Limb (tissue), 2 donors: ENCODE results near the gene DR1.
"Not testable (repeated sequence)": the region's sequence is repeated elsewhere in the genome, so short reads cannot be mapped to it uniquely, and the experiment has no call there.

Experiments
- DNase-seq, 2 donors: peaks; one replicate each; pipeline ENCODE4 v3.0.0-alpha.2; 2016; ENCODE audit errors: extremely low spot score in 2 of 2

Gene DR1

GRCh38 chr1:93339171-93339697 lies 6.5 kb upstream of the DR1 start:
- DNase-seq: no peak

- no peak for DNase-seq
Observed at GRCh38 chr1:93340090-93340489, 5.6 kb upstream of the DR1 start.

- no peak for DNase-seq
Observed at GRCh38 chr1:93344484-93344883, 1.2 kb upstream of the DR1 start.

- DNase-seq: peak in 1 of 2 donors; percentile 10
Observed at GRCh38 chr1:93344886-93345632, 648 bp upstream of the DR1 start.

GRCh38 chr1:93346421-93346993 lies 800 bp downstream of the DR1 start:
- DNase-seq: no peak

- DNase-seq: no peak
Observed at GRCh38 chr1:93347334-93347899, 1.7 kb downstream of the DR1 start.

GRCh38 chr1:93348104-93348728 lies 2.5 kb downstream of the DR1 start:
- peak in 1 of 2 donors; percentile 19 for DNase-seq

GRCh38 chr1:93349231-93350135 lies 3.8 kb downstream of the DR1 start:
- DNase-seq: peak in 1 of 2 donors; percentile 7

- DNase-seq: no peak
Observed at GRCh38 chr1:93350322-93350721, 4.6 kb downstream of the DR1 start.

- no peak for DNase-seq
Observed at GRCh38 chr1:93350875-93351274, 5.2 kb downstream of the DR1 start.

GRCh38 chr1:93351346-93351745 lies 5.6 kb downstream of the DR1 start:
- DNase-seq: not testable (repeated sequence)

GRCh38 chr1:93352376-93352775 lies 6.7 kb downstream of the DR1 start:
- DNase-seq: no peak

GRCh38 chr1:93353286-93353685 lies 7.6 kb downstream of the DR1 start:
- DNase-seq: no peak

- DNase-seq: no peak
Observed at GRCh38 chr1:93354749-93355148, 9.0 kb downstream of the DR1 start.

GRCh38 chr1:93357242-93357641 lies 11.5 kb downstream of the DR1 start:
- DNase-seq: no peak

GRCh38 chr1:93358293-93358692 lies 12.6 kb downstream of the DR1 start:
- DNase-seq: no peak

- DNase-seq: no peak
Observed at GRCh38 chr1:93360111-93360510, 14.4 kb downstream of the DR1 start.

- DNase-seq: no peak
Observed at GRCh38 chr1:93362237-93362636, 16.5 kb downstream of the DR1 start.

GRCh38 chr1:93365813-93366212 lies 20.1 kb downstream of the DR1 start:
- no peak for DNase-seq

GRCh38 chr1:93369734-93370133 lies 24.0 kb downstream of the DR1 start:
- DNase-seq: no peak
